GM21576 (cell line): ENCODE measurements around the gene DPYD.
A peak's percentile ranks its signal among the peaks of the same experiment; 100 is the strongest.
"Not testable (repeated sequence)": the region's sequence is repeated elsewhere in the genome, so short reads cannot be mapped to it uniquely, and the experiment has no call there.

Experiments used
- ATAC-seq: cut with Tn5 transposase; IDR thresholded peaks from one replicate; pipeline ENCODE4 v1.9.1; 2021; ENCODE audit warnings: mild to moderate bottlenecking, moderate library complexity; ENCODE audit not compliant: unreplicated experiment

DPYD gene

DNA sequence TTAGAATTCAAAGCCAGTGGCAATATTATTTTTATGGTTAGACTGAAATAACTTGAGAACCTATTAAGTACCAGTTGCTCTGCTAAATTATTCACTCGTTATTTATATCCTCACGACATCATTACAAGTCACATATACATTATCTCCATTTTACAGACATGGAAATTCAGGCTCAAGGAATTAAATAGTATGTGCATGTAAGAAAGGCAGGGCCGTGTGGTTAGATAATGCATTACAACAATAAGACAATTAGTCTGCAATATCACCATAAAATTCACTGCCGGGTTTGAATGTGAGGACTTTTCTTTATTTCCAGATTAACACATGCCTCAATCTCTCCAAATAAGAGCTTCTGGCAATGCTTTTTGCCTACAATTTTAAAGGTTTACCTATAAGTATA lies 675.8 kb downstream of the DPYD start:
- ATAC-seq = no peak

DNA sequence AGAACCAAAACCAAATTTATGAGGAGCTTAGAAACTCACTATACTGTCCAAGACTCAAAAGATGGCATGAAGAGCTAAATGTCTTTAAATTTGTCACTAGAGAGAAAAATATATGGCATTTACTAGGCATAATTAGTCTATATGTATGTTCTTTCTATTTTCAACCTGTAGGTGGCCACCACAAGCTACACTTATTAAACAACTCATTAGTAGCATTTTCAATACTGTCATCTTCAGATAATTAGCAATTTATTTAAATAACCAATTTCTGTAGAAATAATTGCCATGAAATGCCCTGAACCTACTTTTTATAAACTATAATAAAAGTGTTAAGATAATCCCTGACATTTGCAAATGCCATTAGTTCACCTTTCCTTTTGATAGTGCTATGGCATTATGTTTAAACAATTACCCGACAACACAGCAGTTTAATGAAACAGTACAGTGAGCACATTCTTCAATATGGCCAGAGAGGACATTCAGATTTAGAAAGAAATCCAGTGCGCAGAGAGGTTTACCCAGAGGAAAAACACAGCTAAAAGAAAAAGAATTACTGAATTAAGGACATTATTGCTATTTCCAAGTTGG lies 676.8 kb downstream of the DPYD start:
- ATAC-seq = peak; percentile 60

DNA sequence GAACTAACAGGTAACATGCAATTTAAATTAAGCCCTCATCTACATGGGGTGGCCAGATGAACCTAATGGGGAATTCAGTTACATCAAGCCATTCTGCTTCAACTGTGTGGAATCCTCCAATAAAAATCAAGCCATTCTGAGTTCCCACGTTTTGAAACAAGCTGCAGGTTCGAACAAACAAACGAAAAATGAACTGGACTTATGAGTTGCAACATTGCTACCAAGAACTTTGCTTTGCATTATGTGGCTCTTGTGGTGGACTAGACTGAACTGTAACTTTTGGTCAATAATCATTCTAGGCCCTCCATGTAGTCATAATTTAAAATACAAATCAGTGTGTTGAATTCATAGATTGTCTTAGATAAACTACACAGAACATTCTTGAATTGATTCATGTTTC lies 682.0 kb downstream of the DPYD start:
- no peak for ATAC-seq

DNA sequence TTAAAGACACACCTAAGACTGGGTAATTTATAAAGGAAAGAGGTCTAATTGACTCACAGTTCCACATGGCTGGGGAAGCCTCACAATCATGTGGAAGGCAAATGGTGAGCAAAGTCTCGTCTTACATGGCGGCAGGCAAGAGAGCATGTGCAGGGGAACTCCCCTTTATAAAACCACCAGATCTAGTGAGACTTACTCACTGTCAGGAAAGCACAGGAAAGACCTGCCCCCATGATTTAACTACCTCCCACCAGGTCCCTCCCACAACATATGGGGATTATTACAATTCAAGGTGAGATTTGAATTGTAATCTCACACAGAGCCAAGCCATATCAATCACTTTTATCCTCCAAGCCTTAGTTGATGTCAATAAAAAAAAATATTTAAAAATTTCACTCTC lies 689.5 kb downstream of the DPYD start:
- not testable (repeated sequence) for ATAC-seq

DNA sequence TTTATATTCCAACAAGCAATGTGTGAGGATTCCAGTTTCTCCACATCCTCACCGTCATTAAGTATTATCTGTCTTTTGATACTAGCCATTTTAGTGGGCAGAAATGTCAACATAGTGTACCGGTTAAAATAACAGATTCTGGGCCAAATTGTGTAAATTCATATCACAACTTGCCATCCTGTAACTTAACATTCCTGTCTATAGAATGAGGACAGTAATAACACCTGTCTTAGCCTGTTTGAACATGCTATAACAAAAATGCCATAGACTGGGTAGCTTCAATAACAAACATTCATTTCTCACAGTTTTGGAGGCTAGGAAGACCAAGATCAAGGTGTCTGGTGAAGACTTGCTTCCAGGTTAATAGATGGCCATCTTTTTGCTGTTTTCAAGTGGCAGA lies 708.2 kb downstream of the DPYD start:
- ATAC-seq = no peak

DNA sequence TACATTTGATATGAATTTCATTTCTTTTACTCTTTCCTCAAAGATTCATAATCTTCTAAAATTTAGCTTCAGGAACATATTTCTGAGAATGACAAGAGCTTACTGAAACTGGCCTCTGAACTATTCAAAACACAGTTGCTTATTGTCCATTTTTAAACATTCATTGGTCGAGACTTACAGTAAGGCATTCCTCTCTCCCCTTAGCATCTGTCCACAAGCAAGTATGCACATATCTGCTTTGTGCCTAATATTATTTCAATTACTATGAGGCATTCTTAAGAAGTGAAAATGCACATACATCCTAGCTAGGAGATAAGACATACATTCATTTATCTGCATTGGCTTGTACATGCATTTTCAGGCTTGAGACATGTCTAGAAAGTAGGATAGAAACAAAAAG lies 710.5 kb downstream of the DPYD start:
- ATAC-seq = no peak

DNA sequence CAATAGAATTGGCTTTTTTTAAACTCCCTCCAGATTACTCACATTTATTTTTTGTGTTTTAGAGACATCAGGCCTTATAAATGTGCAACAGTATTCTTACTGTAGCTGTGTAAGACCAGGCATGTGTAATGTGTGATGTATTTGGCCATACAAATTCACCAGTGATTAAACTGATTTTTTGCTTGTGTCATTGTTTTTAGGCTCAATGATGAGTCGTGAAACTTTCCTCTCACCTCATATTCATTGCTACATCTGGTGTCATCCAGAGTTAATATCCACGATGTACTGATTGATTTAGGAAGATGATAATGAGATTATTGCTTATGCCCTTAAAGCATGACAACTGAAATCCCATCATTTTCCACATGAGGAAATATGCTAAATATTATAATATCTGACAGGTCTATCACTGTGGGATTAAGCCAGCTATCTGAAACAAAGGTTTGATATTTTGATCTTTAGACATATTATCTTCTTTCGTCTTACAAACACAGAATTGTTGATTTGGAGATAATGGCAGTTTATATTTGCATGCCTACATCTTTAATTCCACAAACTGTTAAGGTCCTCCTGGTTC lies 711.4 kb downstream of the DPYD start:
- ATAC-seq = no peak

DNA sequence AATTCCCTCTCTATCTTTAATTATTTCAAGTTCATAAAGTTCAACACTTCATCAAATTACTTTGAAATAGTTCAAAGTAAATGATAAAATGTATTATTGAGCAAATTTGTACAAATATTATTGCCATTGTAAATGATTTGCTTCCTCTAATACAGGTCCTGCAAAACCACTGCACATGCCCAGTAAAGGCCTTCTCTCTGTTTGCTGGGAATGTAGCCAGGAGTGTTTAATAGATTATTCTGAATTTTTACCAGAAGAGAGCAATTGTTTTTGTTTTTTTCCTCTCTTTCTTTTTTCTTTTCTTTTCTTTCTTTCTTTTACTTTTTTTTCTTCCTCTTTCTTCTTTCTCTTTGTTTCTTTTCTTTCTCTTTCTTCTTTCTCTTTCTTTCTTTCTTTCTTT lies 713.0 kb downstream of the DPYD start:
- no peak for ATAC-seq

DNA sequence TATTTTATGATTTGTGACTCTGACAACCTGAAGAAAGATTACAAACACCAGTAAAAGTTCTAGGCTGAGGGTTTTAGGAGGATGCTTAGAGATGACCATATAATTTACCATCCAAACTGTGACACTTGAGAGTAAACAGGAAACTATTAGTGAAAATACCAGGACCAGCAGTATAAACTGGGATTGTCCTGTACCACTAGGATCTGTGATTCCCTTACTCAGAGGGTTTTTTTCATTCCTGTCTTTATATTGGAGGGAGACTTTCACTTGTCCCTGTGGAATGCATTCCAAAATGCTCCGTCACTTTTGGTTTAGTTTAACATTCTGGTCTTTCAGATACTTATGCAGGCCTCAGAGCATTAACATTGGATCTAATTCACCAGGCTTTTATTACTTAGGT lies 716.4 kb downstream of the DPYD start:
- no peak for ATAC-seq

DNA sequence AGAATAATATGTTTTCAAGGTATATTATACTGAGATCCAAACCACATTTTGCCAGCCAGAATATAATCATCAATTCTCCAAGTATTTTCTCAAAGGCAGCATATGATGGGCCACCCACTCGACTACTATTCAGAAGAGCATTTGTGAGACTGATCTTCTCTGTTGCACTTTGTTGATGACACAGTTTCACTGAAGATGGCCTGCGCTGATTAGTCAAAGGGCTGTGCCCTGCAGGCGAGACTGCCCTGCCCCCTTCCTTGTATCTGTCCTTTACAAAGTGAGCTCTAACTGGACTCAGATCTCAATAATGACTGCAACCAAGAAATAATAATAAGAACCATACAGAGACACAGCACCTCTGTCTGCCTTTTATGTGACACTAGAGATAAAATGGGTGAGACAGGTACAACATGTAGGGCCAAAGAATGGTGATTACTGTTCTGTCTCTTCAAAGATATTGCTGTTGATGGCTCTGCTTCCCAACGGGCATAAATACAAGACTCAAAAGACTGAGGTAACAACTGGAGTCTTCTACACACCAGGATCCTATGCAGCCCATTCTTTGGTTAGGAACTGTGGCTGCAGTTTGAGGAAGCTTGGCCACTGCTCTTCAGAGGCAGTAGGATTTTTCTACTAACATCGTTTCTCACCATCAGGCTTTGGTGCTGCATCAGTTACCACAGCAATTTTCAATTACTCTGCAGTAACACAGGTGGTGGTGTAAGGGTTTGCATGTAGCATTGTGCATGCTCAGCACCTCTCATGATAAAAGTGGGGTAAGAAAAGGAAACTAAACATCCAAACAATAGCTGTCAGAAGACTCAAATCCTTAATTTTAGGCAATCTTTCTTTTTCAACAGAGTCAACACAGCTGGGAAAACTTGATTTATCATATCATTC lies 718.1 kb downstream of the DPYD start:
- ATAC-seq = no peak

DNA sequence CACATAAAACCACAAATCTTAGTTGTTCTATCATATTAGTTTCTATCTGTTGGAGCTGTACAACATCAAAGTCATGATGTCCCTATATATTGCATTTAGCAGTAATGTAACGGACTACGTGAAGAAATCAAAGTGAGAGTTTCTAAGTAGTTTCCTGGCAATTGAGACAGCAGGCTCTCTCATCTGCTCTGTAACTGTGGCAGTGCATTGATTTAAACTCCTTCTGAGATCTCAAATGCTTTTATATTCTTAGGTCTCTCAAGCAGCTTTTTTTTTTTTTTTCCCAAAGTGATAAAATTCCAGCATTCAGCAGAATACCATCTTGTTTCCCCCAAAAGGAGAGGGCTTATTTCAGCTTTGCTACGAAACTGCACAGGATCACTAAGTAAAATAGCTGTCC lies 719.2 kb downstream of the DPYD start:
- no peak for ATAC-seq

DNA sequence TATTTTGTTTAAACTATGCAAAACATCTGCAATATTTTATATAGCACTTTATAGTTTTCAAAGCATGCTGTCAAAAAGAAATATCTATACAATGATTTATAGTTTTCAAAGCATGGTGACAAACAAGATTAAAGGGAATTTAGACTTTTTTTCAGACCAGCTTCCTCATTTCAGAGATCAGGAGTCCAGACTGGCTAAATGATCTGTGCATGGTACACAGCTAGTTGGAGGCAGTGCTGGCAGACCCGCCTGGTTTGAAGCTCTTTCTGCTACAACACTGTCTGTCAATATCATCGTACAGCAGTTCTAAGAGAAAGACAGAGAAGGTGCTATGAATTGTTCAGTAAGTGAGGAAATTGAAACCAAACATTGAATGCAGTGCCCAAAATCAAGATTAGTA lies 720.2 kb downstream of the DPYD start:
- no peak for ATAC-seq

DNA sequence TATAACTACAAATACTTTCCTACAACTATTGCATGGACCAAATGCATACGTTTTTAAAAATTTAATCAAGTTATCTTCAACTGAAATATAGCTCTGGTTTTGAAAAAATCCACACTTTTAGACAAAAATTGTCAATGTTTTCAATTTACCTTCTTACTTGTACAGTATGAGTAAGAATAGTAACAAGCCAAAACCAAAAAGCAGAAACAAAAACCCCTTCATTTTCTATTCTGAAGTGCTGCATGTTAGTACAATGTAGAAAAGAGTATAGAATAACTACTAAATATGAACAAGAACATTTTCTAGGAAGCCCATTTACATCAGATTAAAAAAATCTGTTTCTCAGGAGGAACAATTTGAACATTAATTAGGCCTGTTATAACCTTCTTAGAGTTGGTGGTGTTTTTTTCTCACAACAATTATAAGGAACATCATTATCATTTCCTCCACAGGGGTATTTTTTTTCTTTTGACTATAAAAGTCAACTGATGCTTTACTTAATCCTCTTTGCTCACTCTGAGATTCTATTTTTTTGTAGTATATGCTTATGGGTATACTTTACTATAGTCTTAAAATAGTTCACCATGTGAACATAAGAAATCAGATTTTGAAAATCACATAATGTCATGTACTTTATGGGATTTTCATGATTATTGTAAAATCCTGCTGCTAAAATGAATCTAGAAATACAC lies 723.9 kb downstream of the DPYD start:
- no peak for ATAC-seq

DNA sequence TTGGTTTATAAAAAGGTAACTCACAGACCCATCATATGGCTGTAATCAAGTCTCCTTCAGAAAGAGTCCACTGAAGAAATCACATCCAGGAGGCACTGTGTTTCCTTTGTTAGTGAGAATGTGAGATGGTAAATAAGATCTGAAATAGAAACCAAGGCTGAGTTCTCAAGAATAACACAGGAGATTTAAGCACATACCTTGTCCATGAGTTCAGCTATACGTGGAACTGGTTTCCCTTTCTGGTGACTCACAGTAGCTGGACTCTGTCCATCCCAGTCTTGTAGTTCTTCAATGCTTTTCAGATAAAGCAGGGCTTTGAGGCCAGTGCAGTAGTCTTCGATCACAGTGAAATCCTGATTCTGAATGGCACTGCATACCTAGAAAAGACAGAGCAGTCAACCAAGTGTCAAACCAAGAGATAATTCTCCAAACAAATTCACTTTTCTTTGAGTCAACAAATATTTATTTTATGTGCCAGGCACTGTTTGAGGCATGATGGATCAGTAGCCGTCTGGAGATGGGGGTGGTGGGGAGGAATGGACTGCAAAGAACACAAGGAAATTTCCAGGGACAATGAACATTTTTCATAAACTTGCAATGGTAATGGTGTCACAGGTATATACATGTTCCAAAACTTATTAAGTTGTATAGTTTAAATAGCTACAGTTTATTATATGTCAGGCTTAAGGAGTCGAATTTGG lies 727.8 kb downstream of the DPYD start:
- ATAC-seq = no peak

DNA sequence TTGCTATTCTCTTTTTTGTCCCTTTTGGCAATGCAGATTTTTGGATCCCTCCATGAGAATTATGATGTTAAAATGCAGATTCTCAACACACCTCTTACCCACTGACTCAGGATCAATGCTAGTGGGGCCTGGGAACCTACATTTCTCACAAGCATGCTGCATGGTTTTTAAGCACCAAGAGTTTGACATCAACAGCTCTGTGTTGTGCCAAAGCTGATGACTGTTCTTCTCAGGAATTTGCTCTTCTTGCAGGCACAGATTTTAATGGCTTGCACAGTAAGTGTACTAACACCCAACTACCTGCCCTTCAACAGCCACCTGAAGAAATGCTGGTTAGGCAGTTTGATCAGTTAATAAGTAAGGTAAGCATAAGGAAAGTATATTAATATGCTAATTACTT lies 730.5 kb downstream of the DPYD start:
- no peak for ATAC-seq

DNA sequence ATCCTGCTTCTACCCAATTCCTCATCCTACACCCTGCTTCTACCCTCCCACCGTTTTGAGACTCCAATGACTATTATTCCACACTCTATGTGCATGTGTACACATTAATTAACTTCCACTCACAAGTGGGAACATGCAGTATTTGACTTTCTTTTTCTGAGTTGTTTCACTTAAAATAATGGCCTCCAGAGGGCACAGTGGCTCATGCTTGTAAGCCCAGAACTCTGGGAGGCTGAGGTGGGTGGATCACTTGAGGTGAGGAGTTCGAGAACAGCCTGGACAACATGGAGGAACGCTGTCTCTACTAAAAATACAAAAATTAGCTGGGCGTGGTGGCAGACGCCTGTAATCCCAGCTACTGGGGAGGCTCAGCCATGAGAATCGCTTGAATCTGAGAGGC lies 734.5 kb downstream of the DPYD start:
- no peak for ATAC-seq

DNA sequence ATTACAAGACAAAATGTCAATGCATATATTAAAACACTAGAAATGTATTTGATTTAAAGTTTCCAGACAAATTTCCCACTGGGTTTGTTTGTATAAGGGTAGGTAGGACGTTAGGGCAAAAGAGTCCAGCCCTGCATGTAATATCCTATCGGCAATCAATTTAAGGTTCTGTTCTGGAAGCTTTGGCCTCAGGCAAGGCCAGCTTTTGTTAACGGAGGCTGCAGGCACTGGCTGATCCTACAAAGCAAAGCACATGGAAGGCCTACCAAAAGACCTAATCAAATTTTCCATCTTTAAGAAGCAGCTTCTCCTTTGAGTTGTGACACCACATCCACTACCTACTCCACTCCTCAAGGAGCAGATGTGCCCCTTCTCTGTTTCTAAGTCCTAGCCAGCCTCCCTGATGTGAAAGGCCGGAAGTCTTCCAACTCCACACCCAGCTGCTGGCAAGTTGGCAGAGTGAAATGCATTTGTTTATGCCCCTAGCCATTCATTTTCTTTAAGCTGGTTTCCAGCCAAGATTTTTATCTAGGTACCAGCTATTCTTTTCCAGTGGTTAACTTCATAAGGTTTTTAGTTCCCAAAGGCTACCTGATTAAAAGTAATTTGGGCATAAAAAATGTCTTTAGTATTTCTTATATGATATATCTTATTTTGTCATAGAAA lies 746.7 kb downstream of the DPYD start:
- no peak for ATAC-seq

DNA sequence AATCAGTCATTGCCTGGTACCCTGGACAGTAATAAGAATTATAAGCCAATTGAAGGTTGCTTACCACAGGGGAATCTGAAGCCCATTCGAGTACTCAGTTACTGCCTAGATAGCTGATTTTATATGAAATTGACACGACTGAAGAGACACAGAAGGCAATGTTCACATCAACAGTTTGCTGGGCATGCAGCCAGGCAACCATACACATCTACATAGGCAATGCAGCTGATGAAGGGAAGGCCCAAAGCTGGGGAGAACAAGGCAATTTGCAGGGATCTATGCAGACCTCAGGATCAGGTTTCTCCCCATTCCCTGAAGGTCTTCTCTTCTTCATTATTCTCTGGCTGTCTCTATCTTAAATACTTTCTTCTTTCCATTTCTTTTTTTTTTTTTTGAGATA lies 750.5 kb downstream of the DPYD start:
- no peak for ATAC-seq

DNA sequence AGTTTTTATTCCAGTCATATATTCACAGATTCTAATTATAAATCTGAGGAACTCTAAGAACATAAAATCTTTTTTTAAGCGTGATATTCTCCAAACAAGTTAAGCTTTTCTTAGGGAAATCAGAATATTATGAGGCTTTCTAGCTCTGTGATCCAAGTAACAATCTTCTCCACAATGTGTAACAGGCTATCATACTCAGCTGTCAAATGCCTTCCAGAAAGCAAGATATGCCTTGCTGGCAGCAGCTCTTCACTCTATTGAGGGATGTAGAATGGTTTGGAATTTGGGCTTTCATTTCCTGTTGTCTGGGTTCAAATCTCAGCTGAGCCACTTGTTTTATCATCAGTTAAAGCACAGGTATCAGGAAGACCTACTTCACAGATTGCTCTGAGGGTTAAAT lies 752.8 kb downstream of the DPYD start:
- no peak for ATAC-seq

DNA sequence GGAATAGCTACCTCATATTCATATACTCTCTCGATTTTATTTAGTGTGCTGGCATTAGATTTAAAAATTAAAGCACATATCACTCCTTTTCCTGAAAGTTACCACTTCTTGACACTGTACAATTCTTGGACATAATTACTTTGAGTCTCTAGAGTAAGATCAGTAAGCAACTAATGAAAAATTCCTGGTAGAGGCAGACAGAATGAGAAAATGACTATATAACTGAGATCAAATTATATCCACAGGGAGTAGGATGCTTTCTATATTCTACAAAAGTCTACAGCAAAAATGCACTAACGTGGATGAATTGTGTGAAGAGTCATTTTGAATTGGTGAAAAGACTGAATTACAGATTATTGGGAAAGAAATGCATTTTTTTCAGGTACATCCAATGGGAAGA lies 753.6 kb downstream of the DPYD start:
- no peak for ATAC-seq

DNA sequence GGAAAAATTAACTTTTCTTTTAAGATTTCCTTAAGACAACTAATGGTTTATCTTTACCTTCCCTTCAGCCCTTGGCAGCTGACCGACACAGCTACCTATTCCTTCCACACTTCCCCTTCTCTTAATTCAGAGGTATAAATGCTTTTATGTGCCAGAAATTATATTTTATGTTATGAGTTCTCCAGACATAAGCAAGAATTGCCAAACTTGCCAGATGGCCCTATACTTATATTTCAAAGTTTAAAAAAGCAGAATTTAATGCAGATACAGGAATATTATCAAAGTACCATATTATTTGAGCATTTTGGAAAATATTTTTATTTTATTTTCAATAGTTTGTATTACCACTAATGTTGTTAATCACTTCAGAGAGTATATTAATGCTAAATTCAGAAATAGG lies 754.2 kb downstream of the DPYD start:
- ATAC-seq = no peak
